Heart left ventricle (tissue), 16 donors: ENCODE data around the gene POLR3B. TPM values are rescaled to one million over a fixed set of nuclear protein-coding genes. Genes with fewer than 3 reads are reported as not detected.

ENCODE experiments used
- ATAC-seq, 4 donors: fragments of 200-7000 bp; cut with Tn5 transposase; one replicate each; pipeline ENCODE4 v1.9.1; 2020 to 2022; ENCODE audit warnings: moderate library complexity in 4 of 4, mild to moderate bottlenecking in 3 of 4, moderate number of reproducible peaks in 1 of 4
- DNase-seq, 5 donors: peaks; one replicate each; pipeline ENCODE4 v3.0.0-alpha.2; 2020
- H3K27ac ChIP-seq, 12 donors: fragments of 200-600 bp; sonication (generic) in 4 of 12; one replicate each; pipeline versions ENCODE4 v1.5.0 to v1.8.0; 2016 to 2022; ENCODE audit warnings: mild to moderate bottlenecking in 2 of 12
- H3K27me3 ChIP-seq, 9 donors: fragments of 200-600 bp; sonication (generic) in 2 of 9; one replicate each; pipeline versions ENCODE4 v1.5.1 to v1.8.0; 2016 to 2022; ENCODE audit warnings: mild to moderate bottlenecking in 3 of 9
- H3K36me3 ChIP-seq, 9 donors: fragments of 200-600 bp; sonication (generic) in 2 of 9; one replicate each; pipeline versions ENCODE4 v1.5.0 to v1.8.0; 2018 to 2022; ENCODE audit warnings: mild to moderate bottlenecking in 2 of 9
- H3K4me1 ChIP-seq, 12 donors: fragments of 200-600 bp; sonication (generic) in 4 of 12; one replicate each; pipeline versions ENCODE4 v1.5.0 to v1.8.0; 2016 to 2022; ENCODE audit warnings: mild to moderate bottlenecking in 3 of 12
- H3K4me3 ChIP-seq, 12 donors: fragments of 200-600 bp; sonication (generic) in 4 of 12; one replicate each; pipeline versions ENCODE4 v1.5.0 to v1.8.0; 2017 to 2022; ENCODE audit warnings: mild to moderate bottlenecking in 9 of 12, moderate library complexity in 4 of 12
- H3K9me3 ChIP-seq, 12 donors: fragments of 200-600 bp; sonication (generic) in 4 of 12; one replicate each; pipeline versions ENCODE4 v1.5.0 to v1.8.0; 2016 to 2022; ENCODE audit warnings: mild to moderate bottlenecking in 1 of 12
- POLR2A ChIP-seq, 2 donors: fragments of 450-650 bp; IDR thresholded peaks; one replicate each; pipeline ENCODE4 v1.6.1; 2017; ENCODE audit warnings: antibody characterized with exemption in 2 of 2, mild to moderate bottlenecking in 2 of 2, moderate library complexity in 2 of 2
- WGBS, 4 donors: extraction: QIAGEN DNeasy Blood & Tissue Kit in 2 of 4; methylation state at CpG; one replicate each; pipeline versions ENCODE4 v1.1.5 to v1.1.7; 2013 to 2018; 5-methylcytosine and 5-hydroxymethylcytosine counted together
- intact Hi-C, 10 donors: fragments of 100-400 bp; cut with DNase I; formaldehyde crosslinking; loops; one replicate each; pipeline versions ENCODE4 v1.11.1 to v1.14.2; 2022
- long read RNA-seq, 3 donors: library from polyadenylated mRNA; unstranded; transcript quantifications; one replicate each; pipeline ENCODE4 v2.0.0, GENCODE V29; 2020 to 2021
- polyA plus RNA-seq, 2 donors: library from polyadenylated mRNA; stranded (reverse); fragments of 200-250 nt; gene quantifications; one replicate each; pipeline ENCODE4 v1.2.3, GENCODE V29; 2013
- total RNA-seq, 9 donors: library from RNA; depleted of rRNA in 2 of 9; stranded (reverse); fragments of >200 nt in 2 of 9; fragmentation: NEBNext Ultra II Directional in 3 of 9; extraction: Animal tissue kit (Norgen Biotek cat#: 25700) in 3 of 9; gene quantifications; one replicate each; pipeline versions ENCODE4 v1.1.0 to v1.2.4, GENCODE V29; 2016 to 2023
- TF ChIP-seq, protein P1 (sequence below), 12 donors: fragments of 200-600 bp; sonication (generic) in 4 of 12; IDR thresholded peaks; one replicate each; pipeline versions ENCODE4 v1.5.0 to v1.8.0; 2018 to 2022; ENCODE audit warnings: antibody characterized with exemption in 12 of 12, mild to moderate bottlenecking in 5 of 12
- donor health status: ischemic (EF 13 %, LVEDD 7.1; RV severe dilation, severe dysfunction).
- donor health status: healthy with polysubstance abuse.
- donor health status: DM: no; HTN: yes; CAD: no.
- donor health status: DM: no; HTN: no; CAD: no.
- donor health status: ischemic (EF 25% LVEDD 6.9; RV normal size, moderate dysfunction).
- donor health status: ischemic (EF 25% LVEDD 5.7; RV mildly dilated, moderate dysfunction).
- donor health status: healthy.
- donor health status: DM: yes; HTN: yes; CAD: no.
- donor health status: ischemic (EF 35%, LVEDD 5.7; RV mildly dilated, moderate dysfunction).
- donor health status: nonischemic (EF 11% LVEDD 7.7; RV severe dilation, severe dysfunction).
- donor health status: DM: yes; HTN: yes; CAD: no.
- donor health status: PGD.
- donor health status: ischemic (EF 29% LVEDD 5.4; RV normal size, mild dysfunction).
- donor health status: nonischemic (EF 23%, LVEDD 6.1; RV moderate dilation, normal function).

The POLR3B gene
- 10 to 100 TPM in 2 of 9 donors, 1 to 10 TPM in 7; 6.4 to 12.3 (median 9.3) TPM for total RNA-seq
- polyA plus RNA-seq, result 1 to 10 TPM; 2.5 to 8.1 TPM
- long read RNA-seq, donor 1, full-length matches to known transcripts, result 17 of 23 reads
- long read RNA-seq, donor 1, partial matches to known transcripts, result 3 of 23 reads
- long read RNA-seq, donor 1, other reads (novel, unspliced or antisense), result 3 of 23 reads
- long read RNA-seq, donor 2, full-length matches to known transcripts, result 9 of 12 reads
- long read RNA-seq, donor 2, partial matches to known transcripts, result 2 of 12 reads
- long read RNA-seq, donor 2, other reads (novel, unspliced or antisense), result 1 of 12 reads
- long read RNA-seq, donor 3, full-length matches to known transcripts, result 11 of 12 reads
- long read RNA-seq, donor 3, partial matches to known transcripts, result 0 of 12 reads
- long read RNA-seq, donor 3, other reads (novel, unspliced or antisense), result 1 of 12 reads

DNA sequence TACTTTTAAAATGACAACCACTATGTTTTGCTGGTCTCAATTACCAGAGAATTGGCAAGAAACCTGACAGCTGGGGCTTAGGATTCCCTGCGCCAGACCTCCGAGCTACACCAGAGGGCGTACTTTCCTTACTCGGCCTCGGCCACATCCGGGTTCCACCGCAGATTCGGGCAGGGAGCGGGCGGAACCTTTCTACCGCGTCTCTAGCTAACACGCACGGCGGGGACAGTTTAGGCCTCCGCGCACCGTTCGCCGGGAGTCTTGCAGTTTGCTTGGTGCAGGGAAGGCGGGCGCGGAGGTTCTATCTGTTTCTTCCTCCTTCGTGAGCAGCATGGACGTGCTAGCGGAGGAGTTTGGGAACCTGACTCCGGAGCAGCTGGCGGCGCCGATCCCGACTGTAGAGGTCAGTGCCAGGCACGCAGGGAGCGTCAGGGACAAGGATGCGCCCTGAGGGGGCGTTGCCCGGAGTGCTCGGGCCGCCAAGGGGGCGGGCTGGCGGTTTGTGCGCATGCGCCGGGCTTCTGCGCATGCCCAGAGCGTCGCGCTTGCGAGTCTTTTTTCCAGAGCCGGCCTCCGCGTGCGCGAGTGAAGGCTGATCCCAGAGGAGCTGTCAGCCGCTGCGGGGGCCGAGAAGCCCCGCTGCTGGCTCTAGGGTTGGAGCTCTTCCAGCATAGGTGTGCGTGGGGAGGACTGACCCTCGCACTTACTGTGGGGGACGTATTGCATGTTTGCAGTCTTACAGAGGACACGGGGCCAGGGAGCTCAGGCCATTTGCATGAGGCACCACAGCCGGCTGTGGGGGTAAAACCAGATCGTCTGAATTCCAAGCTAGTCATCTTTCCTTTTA, at the start of gene POLR3B:
TSS of gene POLR3B (plus strand) at position 200 of the 847 bp plus-strand sequence. CDS start at position 332, 132 bp downstream.
- Histone ChIP-seq H3K4me3 (peak within 1 kb of the TSS; percentile 40 to 86 (median 70)), H3K27me3 (no peaks in the 10 kb centered on the region), H3K36me3 (no peaks in the 10 kb centered on the region), H3K4me1 (peaks cover 0 to 26% (median 12%) of the 10 kb centered on the region in 12 donors), H3K27ac (peak within 1 kb of the TSS; percentile 81 to 99 (median 96)), H3K9me3 (no peaks in the 10 kb centered on the region)
- WGBS, 4 donors, result 0 to 1% (median 0%) methylated on average over 47 to 63 of the region's 63 CpGs
- ATAC-seq, result peak; percentile 94 to 97 (median 95)
- peak; percentile 94 to 98 (median 96) for DNase-seq
- intact Hi-C loops, result loop anchor here in 1 of 10 donors (5.0 kb wide), 1 partner anchor 55 kb away; the partner anchor contains the start of gene TCP11L2
- TF ChIP-seq, protein P1, sequence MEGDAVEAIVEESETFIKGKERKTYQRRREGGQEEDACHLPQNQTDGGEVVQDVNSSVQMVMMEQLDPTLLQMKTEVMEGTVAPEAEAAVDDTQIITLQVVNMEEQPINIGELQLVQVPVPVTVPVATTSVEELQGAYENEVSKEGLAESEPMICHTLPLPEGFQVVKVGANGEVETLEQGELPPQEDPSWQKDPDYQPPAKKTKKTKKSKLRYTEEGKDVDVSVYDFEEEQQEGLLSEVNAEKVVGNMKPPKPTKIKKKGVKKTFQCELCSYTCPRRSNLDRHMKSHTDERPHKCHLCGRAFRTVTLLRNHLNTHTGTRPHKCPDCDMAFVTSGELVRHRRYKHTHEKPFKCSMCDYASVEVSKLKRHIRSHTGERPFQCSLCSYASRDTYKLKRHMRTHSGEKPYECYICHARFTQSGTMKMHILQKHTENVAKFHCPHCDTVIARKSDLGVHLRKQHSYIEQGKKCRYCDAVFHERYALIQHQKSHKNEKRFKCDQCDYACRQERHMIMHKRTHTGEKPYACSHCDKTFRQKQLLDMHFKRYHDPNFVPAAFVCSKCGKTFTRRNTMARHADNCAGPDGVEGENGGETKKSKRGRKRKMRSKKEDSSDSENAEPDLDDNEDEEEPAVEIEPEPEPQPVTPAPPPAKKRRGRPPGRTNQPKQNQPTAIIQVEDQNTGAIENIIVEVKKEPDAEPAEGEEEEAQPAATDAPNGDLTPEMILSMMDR (IDR thresholded peaks at IDR 0.05), result peak; percentile 81 to 97 (median 90)
- TF ChIP-seq POLR2A (IDR thresholded peaks at IDR 0.05), result peak in 1 of 2 donors; percentile 87

DNA sequence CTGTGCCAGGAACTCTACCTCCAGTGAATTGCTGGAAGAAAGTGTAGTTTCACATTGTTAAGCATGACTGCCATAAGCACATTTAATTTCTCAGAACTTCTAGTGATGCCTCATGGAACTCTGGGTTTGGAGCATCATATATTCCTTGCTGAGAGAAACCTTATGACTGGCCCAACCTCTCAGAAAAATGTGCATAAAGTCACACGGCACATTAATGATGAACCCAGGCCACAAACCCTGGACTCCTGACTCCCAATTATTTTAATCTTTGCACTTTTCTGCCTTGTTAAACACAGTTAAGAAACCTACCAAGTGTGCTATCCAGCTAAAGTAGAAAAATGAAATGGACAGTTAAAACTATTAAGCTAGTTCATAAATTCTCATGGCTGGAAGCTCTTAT, 49.4 kb upstream of the POLR3B start:
- Histone ChIP-seq H3K36me3 (peaks cover 0 to 43% (median 14%) of the 10 kb centered on the region in 9 donors), H3K4me3 (no peak overlapping the region), H3K9me3 (no peaks in the 10 kb centered on the region), H3K27me3 (no peaks in the 10 kb centered on the region), H3K27ac (peak overlapping the region in 10 of 12 donors; percentile 3 to 100 (median 46)), H3K4me1 (peaks cover 4 to 87% (median 79%) of the 10 kb centered on the region in 12 donors)
- WGBS, 4 donors, result 78 to 90% (median 82%) methylated on average over 1 of the region's 1 CpG
- intact Hi-C loops, result loop anchor here in 7 of 10 donors (5.0 to 10.0 kb wide), 3 partner anchors 34 to 163 kb away; partner anchors contain the start of gene CKAP4 (in 1 of the 7)
- no peak for TF ChIP-seq POLR2A (IDR thresholded peaks at IDR 0.05)
- TF ChIP-seq, protein P1 (IDR thresholded peaks at IDR 0.05), result no peak
- ATAC-seq (no peak), DNase-seq (no peak)

DNA sequence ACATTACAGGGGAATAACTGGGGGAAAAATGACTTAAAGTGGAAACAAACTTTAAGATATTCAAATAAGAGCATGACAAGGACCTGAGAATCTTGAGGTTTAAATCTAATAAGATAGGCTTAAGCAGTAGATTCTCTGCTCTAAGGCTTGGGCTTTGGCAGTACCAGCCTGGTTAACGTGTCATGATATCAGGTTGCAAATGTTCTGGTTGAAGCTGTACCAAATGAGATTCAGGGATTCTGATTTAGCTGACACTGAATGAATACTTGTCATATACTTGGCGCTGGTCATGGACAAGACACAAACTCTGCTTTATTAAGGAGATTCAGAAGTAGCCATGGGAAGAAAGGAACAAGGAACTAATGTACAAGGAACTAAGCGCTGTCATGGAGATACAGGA, 48.9 kb upstream of the POLR3B start:
- Histone ChIP-seq H3K36me3 (peaks cover 0 to 47% (median 15%) of the 10 kb centered on the region in 9 donors), H3K9me3 (no peaks in the 10 kb centered on the region), H3K4me3 (no peak overlapping the region), H3K27ac (peak overlapping the region in 10 of 12 donors; percentile 3 to 100 (median 50)), H3K4me1 (peaks cover 4 to 86% (median 77%) of the 10 kb centered on the region in 12 donors), H3K27me3 (no peaks in the 10 kb centered on the region)
- ATAC-seq (no peak), DNase-seq (no peak)
- WGBS, 4 donors, result 69 to 78% (median 72%) methylated on average over 3 of the region's 3 CpGs
- TF ChIP-seq POLR2A (IDR thresholded peaks at IDR 0.05), result no peak
- TF ChIP-seq, protein P1 (IDR thresholded peaks at IDR 0.05), result no peak
- intact Hi-C loops, result loop anchor here in 7 of 10 donors (5.0 to 10.0 kb wide), 3 partner anchors 34 to 164 kb away; partner anchors contain the start of gene CKAP4 (in 1 of the 7)
